K562 treated with DMSO at 1 percent for 48 hours (cell line): ENCODE results near the gene MAMDC2. TPM values are rescaled to one million over a fixed set of nuclear protein-coding genes. Genes with fewer than 3 reads are reported as not detected.

ENCODE experiments used
- total RNA-seq: library from RNA; unstranded; fragments of 300-600 nt; gene quantifications from 2 replicates; pipeline ENCODE4 v1.2.3, GENCODE V29; 2022; ENCODE audit warnings: low replicate concordance; ENCODE audit errors: extremely low read depth

Gene MAMDC2, protein sequence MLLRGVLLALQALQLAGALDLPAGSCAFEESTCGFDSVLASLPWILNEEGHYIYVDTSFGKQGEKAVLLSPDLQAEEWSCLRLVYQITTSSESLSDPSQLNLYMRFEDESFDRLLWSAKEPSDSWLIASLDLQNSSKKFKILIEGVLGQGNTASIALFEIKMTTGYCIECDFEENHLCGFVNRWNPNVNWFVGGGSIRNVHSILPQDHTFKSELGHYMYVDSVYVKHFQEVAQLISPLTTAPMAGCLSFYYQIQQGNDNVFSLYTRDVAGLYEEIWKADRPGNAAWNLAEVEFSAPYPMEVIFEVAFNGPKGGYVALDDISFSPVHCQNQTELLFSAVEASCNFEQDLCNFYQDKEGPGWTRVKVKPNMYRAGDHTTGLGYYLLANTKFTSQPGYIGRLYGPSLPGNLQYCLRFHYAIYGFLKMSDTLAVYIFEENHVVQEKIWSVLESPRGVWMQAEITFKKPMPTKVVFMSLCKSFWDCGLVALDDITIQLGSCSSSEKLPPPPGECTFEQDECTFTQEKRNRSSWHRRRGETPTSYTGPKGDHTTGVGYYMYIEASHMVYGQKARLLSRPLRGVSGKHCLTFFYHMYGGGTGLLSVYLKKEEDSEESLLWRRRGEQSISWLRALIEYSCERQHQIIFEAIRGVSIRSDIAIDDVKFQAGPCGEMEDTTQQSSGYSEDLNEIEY
- not detected in 2 replicates for total RNA-seq

DNA sequence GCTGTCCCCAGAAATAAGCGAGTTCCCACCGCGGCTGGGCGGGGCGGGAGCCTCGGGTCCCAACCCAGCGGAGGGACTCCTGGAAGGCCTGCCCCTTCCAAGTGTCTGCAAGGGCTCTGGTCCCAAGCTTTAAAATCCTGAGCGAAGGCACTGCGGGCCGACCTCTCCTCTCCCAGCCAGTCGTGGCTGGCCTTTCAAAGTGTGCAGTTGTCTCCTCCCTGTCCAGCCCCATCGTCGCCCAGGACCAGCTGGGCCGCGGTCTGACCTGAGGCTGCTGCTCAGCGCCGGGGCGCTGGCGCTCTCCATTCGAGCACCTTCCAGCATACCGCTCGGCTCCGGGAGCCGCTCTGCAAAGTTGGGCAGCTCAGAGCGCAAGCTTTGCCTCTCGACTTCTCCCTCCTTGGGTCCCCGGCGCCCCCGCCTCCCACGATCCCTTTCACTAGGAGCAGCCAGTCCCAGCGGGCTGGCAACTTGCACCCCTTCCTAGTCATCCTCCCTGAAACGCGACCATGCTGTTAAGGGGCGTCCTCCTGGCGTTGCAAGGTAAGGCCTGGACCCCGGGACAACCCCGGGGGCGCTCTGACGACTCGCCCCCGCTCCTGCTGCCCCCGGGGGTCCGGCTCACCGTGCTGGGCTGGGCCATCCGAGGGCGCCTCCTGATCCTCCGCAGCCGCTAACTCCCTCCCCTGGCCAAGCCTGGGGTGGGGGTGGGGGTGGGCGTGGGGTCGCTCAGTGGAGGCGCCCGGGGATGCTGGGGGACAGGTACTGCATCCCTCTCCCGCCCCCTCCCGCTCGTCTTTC lies at the start of gene MAMDC2:
TSS of gene MAMDC2 (plus strand) at position 160 of the 801 bp plus-strand sequence. CDS start at position 510, 350 bp downstream.

DNA sequence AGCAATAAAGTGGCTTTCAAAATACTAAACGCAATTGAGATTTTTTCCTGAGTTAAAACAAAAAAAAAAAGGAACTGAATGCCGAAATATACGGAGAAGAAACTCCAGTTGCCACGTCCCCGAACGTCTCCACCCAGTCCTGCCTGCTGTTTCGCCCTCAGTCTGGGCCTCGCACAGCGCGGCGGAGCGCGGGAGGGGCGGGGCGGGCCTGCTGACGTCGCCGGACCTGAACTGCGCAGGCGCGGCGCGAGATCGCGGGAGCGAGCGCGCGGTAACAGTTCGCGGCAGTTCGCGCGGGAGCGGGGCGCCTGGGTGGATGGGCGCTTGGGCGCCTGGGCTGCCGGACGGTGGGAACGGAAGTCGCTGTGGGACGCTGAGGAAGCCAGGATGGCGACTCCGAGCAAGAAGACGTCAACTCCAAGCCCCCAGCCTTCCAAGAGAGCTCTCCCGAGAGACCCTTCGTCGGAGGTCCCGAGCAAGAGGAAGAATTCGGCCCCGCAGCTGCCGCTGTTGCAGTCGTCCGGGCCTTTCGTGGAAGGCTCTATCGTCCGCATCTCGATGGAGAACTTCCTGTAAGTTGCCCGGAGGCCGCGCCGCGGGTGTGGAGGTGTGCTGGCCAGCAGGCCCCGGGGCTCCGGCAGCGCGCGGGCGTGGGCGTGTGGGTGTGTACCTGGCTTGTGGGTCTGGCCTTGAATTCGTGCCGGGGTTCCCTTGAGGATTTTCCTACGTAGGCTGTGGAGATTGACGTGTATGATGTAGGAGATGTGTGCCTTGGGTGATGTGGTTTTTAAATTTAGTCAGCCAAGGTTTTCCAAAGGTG lies 215.3 kb downstream of the MAMDC2 start, which contains the start of gene SMC5:
TSS of gene SMC5 (plus strand) at position 287 of the 820 bp plus-strand sequence. CDS start at position 388, 101 bp downstream.

Other genes starting within 250 kb of the MAMDC2 start
- not detected in 2 replicates for gene CFAP95, start 223.0 kb upstream of the MAMDC2 start, total RNA-seq
- gene SMC5, start 215.1 kb downstream of the MAMDC2 start, total RNA-seq: not detected in 2 replicates